GM18951 (cell line): Measurements from ENCODE around the gene ROBO2.

Source experiments
- POLR2A ChIP-seq: IDR thresholded peaks from 4 replicates; pipeline ENCODE4 v1.6.1; 2011; ENCODE audit warnings: mild to moderate bottlenecking; ENCODE audit not compliant: insufficient read length, insufficient read depth; ENCODE audit errors: extremely low read depth
- in situ Hi-C: fragments of 300-500 bp; cut with MboI; formaldehyde crosslinking; loops from one replicate; pipeline ENCODE4 v1.12.0; 2022; ENCODE audit warnings: low sequenced_read_pairs, mixed read lengths, inconsistent platforms; ENCODE audit not compliant: unreplicated experiment

ROBO2 gene

GRCh38 chr3:77096966-77097890, 57.3 kb downstream of the ROBO2 start:
- no peak for TF ChIP-seq POLR2A

GRCh38 chr3:77102951-77103769, 63.3 kb downstream of the ROBO2 start:
- in situ Hi-C loops = no loop called here
- no peak for TF ChIP-seq POLR2A

More at GRCh38 chr3:77096966-77097890, 57.3 kb downstream of the ROBO2 start:
- in situ Hi-C loops = no loop called here

- TF ChIP-seq POLR2A = no peak
- in situ Hi-C loops = no loop called here
Measured at GRCh38 chr3:77122652-77123051, 82.8 kb downstream of the ROBO2 start.

- TF ChIP-seq POLR2A = no peak
- in situ Hi-C loops = no loop called here
Measured at GRCh38 chr3:77125966-77126365, 86.1 kb downstream of the ROBO2 start.

- in situ Hi-C loops = no loop called here
- no peak for TF ChIP-seq POLR2A
Measured at GRCh38 chr3:77134769-77135168, 94.9 kb downstream of the ROBO2 start.

- TF ChIP-seq POLR2A = no peak
- in situ Hi-C loops = no loop called here
Measured at GRCh38 chr3:77137559-77137958, 97.7 kb downstream of the ROBO2 start.

- in situ Hi-C loops = no loop called here
- TF ChIP-seq POLR2A = no peak
Measured at GRCh38 chr3:77139624-77140023, 99.7 kb downstream of the ROBO2 start.

GRCh38 chr3:77141423-77141822, 101.5 kb downstream of the ROBO2 start:
- in situ Hi-C loops = no loop called here
- no peak for TF ChIP-seq POLR2A

- in situ Hi-C loops = no loop called here
- TF ChIP-seq POLR2A = no peak
Measured at GRCh38 chr3:77142578-77142977, 102.7 kb downstream of the ROBO2 start.

GRCh38 chr3:77146004-77146403, 106.1 kb downstream of the ROBO2 start:
- in situ Hi-C loops = no loop called here
- TF ChIP-seq POLR2A = no peak

- no peak for TF ChIP-seq POLR2A
- in situ Hi-C loops = no loop called here
Measured at GRCh38 chr3:77147836-77148578, 108.1 kb downstream of the ROBO2 start.

GRCh38 chr3:77149382-77149781, 109.5 kb downstream of the ROBO2 start:
- in situ Hi-C loops = no loop called here

GRCh38 chr3:77150028-77150427, 110.1 kb downstream of the ROBO2 start:
- in situ Hi-C loops = no loop called here
- no peak for TF ChIP-seq POLR2A

More at GRCh38 chr3:77149382-77149781, 109.5 kb downstream of the ROBO2 start:
- TF ChIP-seq POLR2A = no peak
